GM18867 (cell line): ENCODE results near the gene CCDC33.
"Not testable (repeated sequence)": the region's sequence is repeated elsewhere in the genome, so short reads cannot be mapped to it uniquely, and the experiment has no call there.

Experiments
- ATAC-seq: cut with Tn5 transposase; IDR thresholded peaks from one replicate; pipeline ENCODE4 v1.9.1; 2021; ENCODE audit warnings: mild to moderate bottlenecking, moderate library complexity; ENCODE audit not compliant: unreplicated experiment

Gene CCDC33

DNA sequence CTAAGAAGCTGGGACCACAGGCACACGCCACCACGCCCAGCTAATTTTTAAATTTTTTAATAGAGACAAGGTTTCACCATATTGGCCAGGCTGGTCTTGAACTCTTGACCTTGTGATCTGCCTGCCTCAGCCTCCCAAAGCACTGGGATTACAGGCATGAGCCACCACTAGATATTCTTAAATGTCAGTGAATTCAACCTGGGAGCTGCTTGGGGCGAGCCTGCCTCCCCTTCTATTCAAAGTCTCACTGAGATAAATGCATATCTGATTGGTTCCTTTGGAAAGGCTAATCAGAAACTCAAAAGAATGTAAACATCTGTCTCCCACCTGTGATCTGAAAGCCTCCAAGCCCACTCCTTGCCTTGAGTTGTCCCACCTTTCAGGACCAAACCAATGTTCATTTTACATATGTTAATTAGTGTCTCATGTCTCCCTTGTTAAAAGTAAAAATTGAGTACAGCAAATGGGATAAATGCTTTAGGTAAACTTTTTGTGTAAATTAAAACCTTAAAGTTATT lies 116.3 kb downstream of the CCDC33 start:
- no peak for ATAC-seq

DNA sequence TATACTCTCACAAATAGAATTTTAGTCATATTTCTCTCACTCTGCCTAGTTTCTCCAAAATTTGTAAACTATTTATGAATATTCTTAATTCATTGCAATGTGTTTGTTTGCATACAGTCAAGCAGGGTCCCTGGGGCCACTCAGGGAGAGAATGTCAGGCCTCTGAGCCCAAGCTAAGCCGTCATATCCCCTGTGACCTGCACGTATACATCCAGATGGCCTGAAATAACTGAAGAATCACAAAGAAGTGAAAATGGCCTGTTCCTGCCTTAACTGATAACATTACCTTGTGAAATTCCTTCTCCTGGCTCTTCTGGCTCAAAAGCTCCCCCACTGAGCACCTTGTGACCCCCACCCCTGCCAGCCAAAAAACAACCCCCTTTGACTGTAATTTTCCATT lies 117.9 kb downstream of the CCDC33 start:
- not testable (repeated sequence) for ATAC-seq

DNA sequence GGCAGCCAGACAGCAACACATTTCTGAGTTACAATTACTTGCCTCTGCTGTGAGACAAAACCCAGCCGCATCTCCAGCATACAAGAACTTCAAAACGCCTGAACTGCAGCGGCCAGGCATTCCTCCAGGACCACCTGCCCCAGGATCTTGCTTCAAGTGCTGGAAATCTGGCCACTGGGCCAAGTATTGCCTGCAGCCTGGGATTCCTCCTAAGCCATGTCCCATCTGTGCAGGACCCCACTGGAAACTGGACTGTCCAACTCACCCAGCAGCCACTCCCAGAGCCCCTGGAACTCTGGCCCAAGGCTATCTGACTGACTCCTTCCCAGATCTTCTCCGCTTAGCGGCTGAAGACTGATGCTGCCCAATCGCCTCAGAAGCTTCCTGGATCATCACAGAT lies 119.9 kb downstream of the CCDC33 start:
- ATAC-seq: not testable (repeated sequence)

DNA sequence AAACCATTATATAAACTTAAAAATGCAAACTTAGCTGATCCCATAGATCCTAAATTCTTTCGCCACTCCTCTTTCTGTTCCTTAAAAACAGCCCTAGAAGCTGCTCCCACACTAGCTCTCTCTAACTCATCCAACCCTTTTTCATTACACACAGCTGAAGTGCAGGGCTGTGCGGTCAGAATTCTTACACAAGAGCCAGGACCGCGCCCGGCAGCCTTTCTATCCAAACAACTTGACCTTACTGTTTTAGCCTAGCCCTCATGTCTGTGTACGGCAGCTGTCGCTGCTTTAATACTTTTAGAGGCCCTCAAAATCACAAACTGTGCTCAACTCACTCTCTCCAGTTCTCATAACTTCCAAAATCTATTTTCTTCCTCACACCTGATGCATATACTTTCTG lies 121.4 kb downstream of the CCDC33 start:
- ATAC-seq: not testable (repeated sequence)

DNA sequence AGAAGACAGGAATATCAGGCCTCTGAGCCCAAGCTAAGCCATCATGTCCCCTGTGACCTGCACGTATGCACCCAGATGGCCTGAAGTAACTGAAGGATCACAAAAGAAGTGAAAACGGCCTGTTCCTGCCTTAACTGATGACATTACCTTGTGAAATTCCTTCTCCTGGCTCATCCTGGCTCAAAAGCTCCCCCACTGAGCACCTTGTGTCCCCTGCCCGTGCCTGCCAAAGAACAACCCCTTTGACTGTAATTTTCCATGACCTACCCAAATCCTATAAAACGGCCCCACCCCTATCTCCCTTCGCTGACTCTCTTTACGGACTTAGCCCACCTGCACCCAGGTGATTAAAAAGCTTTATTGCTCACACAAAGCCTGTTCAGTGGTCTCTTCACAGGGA lies 123.2 kb downstream of the CCDC33 start:
- not testable (repeated sequence) for ATAC-seq

DNA sequence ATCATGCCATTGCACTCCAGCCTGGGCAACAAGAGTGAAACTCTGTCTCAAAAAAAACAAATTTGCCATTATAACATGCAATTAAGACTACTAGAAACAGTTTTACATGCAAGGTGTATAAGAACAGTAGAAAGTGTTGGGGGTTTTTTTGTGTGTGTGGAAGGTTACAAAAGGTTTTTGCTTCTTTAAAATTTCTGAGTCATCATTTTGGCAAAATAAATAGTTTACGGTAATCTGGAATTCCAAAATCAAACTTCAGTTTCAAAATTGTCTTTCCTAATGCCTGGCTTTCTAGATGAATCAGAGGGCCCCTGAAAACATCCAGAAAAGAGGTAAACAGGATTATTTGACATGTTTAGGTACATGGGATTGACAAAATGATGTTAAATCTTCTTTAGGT lies 124.7 kb downstream of the CCDC33 start:
- ATAC-seq: not testable (repeated sequence)

DNA sequence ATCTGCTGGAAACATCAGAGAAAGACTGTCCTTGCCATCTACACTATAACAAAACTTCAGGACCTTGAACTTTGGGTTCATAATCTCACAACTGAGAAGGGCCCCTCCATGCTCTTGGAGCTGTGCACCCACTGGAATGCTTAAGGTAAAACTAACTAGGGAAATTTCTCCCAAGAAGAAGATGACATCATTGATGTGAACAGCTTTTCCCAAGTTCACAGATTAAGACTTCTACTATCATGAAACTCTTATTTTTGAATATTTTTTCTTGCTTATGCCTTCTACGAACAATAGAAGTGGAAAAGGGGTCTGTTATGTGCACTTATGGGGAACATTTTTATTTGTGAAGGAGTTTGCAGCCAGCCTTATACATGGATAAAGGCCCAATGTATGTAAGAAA lies 126.4 kb downstream of the CCDC33 start:
- no peak for ATAC-seq

DNA sequence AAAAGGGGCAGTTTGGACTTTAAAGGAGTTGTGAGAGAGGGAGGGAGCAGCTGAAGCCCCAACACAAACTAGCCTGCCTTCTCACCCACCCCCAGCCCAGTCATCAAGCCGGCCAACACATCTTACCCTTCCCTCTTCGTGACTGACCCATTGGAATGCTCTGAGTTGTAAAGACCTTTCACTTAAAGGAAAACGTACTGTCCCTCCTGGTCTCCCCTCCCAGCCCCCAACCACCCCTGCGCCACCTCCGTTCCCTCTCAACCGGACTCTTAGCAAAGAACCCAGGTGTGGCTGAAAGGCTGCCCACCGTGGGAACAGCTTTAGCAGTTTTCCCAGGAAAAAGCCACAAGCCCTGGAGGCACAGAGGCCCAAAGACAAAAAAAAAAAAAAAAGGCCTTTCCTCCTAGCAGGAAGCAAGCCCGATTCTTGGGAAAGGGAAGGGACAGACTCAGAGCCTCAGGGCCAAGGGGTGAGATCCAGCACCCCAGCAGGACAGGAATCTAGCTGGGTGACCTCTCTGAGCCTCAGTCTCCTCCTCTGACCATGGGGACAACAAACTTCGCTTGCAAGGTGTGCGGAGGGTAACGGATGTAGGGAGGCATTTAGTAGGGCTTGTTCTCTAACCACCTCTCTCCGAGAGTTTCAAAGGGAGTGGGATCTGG lies 128.9 kb downstream of the CCDC33 start:
- ATAC-seq: no peak

DNA sequence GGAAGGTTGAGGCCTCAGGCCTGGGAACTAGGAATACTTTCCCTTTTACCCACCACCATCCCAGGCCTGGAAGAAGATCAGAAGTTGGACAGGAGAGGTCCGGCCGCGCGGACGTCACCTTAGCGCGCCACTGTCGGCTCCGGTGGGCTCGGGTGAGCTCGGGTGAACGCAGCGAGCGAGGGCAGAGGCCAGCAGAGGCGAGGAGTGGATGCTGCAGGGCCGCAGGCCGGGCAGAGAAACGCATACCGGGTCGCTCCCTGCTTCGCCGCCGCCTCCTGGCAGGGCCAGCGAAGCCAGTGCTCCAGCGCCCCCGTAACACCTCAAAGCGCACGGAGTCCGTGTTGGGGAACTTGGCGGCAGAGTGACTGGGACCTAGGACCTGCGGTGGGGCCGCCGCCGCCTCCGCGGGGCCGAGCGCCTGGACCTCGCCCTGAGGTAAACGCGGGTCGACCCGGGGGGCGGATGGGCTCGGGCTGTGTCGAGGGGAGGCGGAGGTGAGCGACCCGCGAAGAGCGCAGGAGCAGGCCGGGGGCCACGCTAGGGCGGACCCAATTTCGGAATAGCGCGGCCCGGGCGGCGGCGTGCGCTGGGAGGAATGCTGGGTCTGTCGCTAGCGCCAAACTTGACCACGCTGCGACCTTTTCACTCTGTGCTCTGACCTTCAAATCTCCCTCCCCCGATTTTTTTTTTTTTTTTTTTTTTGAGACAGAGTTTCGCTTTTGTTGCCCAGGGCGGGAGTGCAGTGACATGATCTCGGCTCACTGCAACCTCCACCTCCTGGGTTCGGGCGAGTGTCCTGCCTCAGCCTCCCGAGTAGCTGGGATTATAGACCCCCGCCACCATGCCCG lies 129.7 kb downstream of the CCDC33 start:
- no peak for ATAC-seq

DNA sequence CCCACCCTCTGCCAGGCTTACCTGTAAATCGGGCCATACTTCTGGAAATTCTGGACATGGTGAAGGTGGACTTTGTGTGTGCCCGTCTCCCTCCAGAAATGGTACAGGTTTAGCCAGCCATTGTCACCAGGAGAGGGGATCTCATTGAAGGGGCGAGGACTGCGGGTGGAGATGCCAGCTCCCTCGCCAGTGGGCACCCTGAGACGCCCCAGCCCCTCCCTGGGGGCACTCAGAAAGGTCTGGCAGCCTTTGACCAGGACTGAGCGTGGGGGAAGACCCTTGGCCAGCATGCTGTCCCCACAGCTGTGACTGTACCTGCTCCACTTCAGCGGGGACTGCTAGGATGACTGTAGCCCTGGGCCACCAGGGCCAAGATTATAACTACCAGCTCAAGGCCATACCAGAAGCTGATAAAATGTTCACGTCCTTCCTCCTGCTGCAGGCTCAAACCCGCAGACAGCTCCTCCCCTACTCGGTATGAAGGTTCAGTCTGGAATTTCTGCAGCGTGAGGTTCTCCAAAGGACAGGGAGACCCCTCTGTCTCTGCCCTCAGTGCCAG lies 131.2 kb downstream of the CCDC33 start, which contains the start of gene CYP11A1:
TSS of gene CYP11A1 (minus strand) at position 351 of the 559 bp plus-strand sequence. CDS start at position 290, 61 bp downstream.
- ATAC-seq: no peak

DNA sequence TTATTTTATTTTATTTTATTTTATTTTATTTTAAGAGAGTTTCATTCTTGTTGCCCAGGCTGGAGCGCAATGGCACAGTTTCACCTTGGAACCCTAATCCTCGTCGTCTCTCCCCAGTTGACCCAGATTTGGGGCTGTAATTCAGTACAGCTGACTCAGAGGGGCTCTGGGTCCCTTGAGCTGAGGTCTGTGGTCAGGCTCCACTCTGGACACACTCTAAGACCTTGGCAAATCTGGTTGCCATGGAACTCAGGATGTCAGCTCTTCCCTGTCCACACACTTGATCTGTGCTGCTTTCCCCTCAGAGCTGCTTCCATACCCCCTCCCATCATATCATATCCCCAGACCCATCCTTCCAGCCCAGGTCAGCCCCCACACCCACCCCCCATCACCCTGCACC lies 132.0 kb downstream of the CCDC33 start:
- no peak for ATAC-seq

DNA sequence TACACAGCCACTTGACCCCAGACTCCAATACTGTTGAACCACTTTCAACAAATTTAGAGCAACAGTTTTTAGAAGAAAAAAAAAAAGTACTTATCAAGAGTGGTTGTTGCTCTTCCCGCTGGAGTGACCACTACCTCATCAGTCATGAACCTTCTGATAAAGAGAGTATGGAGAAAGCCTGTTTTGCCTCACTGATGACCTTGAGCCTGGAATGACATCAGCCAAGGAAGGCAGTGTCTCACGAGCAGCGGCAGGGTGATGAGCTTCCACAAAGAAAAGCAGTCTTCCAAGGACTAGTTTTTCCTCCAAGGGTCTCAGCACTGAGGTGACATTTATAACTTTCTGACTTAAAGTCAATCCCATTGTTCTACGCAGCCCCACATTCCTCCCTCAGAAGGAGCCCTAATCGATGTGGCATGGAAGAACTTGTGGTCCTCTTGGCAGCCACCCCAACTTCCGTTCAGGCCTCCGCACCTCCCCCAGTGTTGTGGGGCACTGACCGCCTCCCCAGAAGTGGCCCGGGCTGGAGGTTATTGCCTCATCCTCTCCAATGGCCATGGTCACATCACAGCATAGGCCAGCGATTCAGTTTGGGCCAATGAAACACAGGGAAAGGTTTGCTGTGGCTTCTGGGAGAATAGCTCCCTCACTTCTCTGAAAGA lies 133.1 kb downstream of the CCDC33 start:
- no peak for ATAC-seq

DNA sequence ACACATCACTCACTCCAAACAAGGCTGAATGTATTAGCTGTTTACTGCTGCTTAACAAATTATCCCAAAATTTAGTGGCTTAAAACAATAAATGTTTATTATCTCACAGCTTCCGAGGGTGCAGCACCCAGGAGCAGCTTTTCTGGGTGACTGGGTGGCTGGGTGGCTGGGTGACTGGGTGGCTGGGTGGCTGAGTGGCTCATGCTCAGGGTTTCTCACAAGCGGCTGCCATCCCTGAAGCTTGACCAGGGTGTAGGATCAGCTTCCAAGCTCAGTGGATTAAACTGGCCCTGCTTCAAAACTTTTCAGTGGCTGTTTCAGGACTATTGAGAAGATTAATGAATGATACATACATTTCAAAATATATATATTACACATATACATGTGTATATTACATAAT lies 133.6 kb downstream of the CCDC33 start:
- ATAC-seq: no peak

DNA sequence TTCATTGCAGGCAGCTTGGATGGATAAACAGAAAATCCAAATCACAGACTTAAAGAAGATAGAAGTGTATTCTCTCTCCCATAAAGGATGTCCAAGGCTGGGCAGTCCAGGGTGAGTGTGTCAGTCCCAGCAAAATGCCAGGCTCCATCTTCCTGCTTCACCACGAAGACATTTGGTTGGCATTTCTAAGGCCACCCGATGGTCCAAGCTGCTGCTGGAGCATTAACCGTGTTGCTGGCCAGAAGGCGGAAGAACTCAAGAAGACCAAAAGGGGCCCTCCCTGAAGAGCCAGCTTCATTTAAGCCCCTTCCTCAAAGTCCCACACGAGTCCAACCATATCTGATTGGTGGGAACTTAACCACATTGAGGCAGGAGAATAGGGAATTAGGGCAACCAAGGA lies 134.3 kb downstream of the CCDC33 start:
- no peak for ATAC-seq

DNA sequence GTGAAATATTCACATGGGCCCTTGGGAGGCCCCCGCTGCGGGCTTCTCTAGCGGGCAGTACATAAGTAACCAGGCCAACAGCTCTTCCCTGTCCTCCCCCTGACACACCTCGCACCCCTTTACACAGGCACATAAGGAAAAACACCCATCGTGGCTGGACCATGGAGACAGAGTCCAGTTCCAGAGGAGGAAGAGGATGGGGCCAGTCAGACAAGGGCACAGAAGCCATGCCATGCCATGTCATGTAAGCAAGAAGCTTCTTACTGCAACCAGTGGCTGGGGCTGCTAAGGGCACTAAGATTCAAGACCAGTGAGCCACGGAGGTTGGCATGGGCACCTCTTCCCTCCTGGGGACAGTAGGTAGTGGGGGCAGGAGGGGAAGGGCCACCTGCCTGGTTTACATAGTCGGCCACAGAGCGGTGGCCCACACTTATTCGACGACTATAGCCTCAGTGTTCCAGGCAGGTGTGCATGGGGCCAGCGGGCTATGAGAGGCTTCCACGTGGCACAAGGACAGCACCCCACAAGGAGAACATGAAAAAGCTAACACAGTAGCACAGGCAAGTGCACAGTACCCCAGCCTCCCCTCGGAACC lies 137.0 kb downstream of the CCDC33 start:
- no peak for ATAC-seq

DNA sequence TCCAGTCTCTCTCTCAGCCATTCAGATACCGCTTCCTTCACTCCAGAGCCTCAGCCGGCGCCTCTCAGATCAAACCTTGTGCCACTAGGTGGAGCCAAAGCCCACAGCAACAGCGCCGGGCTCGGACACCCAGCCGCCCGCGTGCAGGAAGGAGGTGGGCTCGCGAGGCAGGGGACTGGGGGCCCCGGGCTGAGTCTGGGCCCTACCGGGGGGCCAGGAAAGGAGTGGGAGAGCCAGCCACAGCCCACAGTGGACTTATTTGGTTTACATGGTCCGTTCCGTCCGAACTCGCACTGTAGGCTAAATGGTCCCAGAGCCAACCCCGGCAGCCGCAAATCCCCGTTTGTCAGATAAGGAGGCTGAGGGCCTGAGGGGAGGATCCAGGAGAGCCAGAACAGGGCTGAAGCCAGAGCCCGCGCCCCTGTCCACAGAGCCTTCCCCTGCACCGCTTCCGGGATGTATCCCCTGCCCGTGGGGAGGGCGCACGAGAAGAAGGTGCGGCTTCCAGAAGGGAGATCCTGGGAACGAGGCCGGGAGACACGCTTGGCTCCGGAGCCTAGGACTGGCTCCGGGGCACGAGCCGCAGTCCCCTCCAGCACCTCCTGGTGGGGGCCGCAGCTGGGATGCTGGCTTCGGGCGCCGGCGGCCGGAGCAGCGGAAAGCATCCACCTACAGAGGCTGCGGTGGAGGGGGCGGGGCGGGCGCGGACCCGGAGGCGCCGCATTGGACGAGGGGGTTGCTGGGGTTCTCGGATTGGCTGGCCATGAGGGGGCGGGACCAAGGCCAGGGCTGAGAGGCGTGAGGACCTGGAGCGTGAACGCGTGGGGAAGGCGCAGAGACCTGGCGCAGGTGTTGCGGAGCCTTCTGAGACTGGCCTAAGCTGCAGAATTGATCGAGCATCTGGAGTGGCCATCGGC lies 137.9 kb downstream of the CCDC33 start:
- peak; percentile 67 for ATAC-seq

DNA sequence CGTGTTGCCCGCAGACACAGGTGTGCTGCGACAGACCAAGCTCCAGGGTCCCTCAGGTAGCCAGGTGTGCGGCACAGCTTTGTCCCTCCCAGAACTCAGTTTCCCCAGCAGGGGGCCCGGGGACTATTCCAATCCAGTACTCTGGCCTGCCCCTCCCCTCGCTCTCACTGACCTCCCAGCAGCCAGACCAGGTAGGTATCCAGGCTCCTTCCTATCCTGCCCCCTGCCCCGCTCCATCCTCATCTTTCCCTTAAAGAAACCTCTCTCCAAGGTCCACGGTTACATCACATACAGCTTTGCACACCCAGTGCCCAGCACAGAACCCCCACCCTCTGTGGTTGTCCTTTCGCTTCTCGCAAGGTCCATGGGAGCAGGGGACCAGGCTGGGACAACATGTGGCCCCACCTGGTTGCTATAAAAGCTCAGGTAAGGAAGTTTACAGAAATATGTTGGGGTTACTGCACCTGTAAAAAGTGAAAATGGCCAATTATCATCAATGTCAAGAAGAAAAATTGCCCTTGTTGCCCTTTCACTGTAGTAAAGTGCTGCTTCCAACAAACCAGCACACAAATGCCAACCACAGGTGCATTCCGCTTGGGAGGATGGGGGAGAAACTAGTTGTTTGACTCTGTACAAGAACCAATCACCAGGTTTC lies 138.6 kb downstream of the CCDC33 start:
- peak; percentile 1 for ATAC-seq

DNA sequence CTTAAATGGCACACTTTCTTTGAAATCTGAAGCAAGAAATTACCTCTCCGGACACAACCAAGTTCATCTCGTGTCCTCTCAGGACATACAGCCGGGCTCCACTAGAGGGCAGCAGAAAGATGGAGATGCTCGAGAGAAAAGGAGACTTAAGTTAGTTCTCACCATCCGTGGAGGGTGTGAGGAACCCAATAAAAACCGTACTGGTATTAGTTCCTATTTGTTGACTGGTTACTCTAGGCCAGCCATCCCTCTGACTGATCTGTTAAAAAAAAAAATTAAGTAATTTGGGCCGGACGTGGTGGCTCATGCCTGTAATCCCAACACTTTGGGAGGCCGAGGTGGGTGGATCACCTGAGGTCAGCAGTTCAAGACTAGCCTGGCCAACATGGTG lies 139.2 kb downstream of the CCDC33 start:
- ATAC-seq: no peak

DNA sequence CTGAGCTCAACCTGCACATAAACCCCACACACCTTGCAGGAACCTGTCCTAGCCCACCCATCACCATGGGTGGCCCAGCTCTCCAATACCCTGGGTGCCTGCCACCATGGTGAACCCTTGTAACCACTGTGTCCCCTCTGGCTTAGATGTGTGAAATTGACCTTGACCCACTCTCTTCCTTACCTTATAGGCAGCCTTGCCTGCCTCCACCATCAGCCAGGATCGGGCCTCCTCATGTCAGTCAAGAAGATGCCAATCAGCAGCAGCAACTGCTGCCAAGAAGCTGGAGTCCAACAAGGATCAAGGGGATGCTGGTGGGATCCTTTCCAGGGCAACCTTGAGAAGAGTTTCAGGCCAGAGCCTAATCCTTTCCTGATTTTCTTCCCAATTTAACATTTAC lies 140.1 kb downstream of the CCDC33 start:
- ATAC-seq: no peak
